GM19351 (cell line): ENCODE data around the gene ADAMTSL3.
"Not testable (repeated sequence)": the region's sequence is repeated elsewhere in the genome, so short reads cannot be mapped to it uniquely, and the experiment has no call there.

ENCODE experiments used
- ATAC-seq: cut with Tn5 transposase; IDR thresholded peaks from one replicate; pipeline ENCODE4 v1.9.1; 2021; ENCODE audit warnings: mild to moderate bottlenecking, moderate library complexity; ENCODE audit not compliant: unreplicated experiment

Gene ADAMTSL3

DNA sequence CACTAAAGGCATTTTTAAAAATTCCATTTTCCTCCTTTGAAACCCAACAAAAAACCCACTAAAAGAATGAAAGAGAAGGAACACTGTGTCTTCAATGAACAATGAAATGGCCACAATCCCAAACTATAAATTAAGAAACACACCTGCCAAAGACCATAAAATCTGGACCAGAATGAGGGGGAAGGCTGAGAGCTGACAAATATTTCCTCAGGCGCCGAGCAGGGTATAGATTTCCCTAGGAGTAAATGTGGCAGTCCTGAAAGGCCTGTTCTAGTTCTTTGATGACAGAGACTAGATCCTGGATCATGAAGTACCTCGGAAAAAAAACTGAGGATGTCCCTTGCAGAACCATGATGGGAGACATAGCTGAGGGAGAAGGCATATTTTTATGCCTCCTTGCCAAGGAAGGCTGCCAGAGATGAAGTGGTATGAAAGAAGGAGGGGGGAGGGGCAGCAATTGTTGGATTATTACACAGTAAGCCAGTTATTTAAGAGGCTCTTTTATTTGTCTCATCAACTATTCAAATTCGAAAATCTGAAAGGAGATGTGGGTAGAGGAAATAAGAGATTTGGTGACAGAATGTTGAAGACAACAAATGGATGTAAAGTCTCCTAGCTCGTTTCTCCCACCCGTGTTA is 306.4 kb downstream of the ADAMTSL3 start:
- ATAC-seq, result no peak

- ATAC-seq, result no peak
Observed at GRCh38 chr15:83961311-83961710, 307.4 kb downstream of the ADAMTSL3 start.

DNA sequence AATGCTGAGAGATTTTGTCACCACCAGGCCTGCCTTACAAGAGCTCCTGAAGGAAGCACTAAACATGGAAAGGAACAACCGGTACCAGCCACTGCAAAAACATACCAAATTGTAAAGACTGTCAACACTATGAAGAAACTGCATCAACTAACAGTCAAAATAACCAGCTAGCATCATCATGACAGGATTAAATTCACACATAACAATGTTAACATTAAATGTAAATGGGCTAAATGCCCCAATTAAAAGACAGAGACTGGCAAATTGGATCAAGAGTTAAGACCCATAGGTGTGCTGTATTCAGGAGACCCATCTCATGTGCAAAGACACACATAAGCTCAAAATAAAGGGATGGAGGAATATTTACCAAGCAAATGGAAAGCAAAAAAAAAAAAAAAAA is 311.0 kb downstream of the ADAMTSL3 start:
- ATAC-seq, result not testable (repeated sequence)

DNA sequence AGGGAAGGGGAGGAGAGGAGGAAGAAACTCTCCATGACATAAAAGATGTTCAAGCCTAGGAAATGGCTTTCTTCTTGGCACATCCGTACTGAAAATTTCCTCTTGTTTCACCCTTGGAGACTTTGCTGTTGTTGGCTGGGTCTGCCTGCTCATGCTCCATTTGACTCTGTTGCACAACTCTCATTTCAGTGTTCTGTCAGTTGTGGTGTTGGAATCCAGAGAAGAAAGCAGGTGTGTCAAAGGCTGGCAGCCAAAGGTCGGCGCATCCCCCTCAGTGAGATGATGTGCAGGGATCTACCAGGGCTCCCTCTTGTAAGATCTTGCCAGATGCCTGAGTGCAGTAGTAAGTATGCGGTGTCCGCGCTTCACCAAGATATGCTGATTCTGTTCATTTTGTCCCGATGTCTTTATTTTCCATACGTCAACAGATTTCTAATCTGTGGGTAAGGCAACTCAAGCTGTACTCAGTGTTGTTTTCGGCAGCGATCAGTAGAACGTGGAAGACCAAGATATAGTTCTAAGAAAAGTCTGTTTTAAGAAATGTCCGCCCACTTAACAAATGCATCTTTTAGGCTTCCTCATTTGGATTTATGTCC is 316.5 kb downstream of the ADAMTSL3 start:
- no peak for ATAC-seq

GRCh38 chr15:83971992-83972391 is 318.1 kb downstream of the ADAMTSL3 start:
- ATAC-seq, result no peak

DNA sequence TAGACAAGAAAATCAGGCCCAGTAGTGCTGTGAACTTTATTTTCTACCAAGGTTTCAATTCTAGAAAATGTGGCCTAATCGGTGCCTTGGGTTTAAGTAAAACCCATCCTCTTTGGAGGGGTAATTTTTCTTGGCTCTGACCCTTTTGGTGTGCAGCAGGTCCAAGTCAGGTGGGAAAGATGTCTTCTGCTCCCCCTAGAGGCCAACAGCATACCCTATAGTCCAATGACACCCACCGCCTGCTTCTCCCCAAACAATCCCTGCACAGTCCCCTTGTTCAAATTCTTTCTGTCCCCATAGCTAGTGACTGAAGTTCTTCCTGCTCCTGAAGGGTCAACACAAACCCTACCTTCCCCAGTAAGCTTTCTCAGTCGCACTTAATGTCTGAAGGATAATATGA is 319.9 kb downstream of the ADAMTSL3 start:
- peak; percentile 50 for ATAC-seq

- no peak for ATAC-seq
Observed at GRCh38 chr15:83977992-83978391, 324.1 kb downstream of the ADAMTSL3 start.

DNA sequence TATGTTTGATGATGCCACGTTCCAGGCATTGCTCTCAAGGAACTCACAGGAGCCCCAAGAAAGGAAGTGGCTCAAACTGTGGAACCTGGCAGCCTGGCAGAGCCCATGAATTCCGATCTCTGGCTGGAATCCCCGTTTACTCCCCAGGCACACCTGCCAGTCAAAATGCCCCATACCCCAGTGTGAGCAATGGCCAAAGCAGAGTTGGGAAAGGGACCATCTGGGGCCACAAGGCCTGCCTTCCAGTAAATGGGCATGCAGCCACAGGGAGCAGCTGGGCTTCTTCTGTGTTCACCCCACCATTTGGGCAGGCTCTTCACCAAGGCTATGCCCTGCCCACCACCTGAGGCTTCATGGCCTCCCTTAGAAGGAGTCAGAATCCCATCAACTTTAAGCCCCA is 324.7 kb downstream of the ADAMTSL3 start:
- ATAC-seq, result no peak

DNA sequence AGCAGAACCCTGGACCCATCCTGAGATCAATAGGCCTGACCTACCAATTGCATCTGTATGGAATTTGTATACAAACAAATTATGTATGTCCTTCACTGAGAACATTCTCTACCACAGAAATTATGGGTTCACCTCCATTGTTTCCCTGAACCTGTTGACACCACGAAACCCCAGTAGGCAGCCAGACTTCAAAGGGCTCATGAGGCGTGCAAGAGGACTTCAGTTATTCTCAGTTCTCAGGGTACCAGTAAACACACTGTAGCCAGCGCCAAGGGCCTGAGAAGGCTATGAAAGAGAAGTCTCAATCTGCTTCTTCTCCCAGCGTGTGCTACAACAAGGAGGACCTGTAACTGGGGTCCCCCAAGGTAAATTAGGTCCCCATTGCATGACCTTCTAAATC is 326.7 kb downstream of the ADAMTSL3 start:
- peak; percentile 62 for ATAC-seq

- ATAC-seq, result no peak
Observed at GRCh38 chr15:83982748-83983147, 328.8 kb downstream of the ADAMTSL3 start.

DNA sequence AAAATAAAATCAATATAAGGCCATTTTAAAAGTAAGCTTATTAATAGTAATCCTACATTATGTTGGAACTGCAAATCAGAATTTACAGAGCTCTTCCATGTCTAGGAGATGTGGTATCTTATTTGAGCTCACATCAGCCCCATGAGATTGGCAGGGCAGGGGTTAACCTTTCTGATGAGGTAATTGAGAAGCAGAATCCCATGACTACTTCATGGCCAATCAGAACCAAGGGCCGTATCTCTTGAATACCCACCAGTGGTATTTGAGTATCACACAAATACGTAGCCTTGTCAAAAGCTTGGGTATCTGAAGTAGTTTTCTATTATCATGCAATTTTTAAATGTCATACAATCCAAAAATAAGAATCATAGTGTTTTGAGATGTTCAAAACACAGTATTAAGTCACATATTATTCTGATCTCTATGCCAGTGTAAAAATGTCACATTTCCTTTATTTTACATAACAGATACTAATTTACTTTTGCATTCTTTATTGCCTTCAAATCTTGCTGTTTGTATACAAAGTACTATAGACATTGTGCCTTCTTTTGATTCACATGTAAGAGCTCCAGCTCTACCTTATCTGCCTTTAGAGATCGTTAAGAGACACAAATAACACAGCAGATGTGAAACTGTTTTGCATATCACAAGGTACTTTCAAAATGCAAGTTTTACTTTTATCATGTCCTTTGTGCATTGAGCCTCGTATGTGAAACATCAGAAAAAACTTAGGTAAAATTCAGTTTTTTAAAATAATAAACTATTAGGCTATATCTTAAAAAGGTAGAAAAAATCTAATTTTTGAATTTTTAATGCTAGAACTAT is 329.9 kb downstream of the ADAMTSL3 start:
- ATAC-seq, result peak; percentile 85

DNA sequence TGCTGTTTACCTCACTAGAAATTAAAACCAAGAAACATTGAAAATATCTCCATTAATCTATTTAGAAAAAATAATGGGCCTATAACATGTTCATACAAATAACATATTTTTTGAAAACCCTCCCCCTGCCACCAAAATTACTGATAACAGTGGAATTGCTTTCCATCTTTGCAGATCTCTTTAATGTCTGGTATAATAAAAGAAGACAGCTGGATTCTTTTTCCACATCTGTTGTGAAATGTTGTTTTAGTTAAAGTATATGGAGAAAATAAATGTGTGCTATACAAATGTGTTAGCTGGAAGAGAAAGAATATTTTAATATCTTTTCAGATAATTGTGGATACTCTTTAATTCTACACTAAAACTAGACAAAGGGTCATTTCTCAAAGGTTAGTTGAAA is 330.7 kb downstream of the ADAMTSL3 start:
- no peak for ATAC-seq

- ATAC-seq, result no peak
Observed at GRCh38 chr15:83991163-83991562, 337.2 kb downstream of the ADAMTSL3 start.

GRCh38 chr15:83992324-83993031 is 338.6 kb downstream of the ADAMTSL3 start:
- ATAC-seq, result peak; percentile 91

GRCh38 chr15:83993591-83993990 is 339.7 kb downstream of the ADAMTSL3 start:
- no peak for ATAC-seq

- ATAC-seq, result no peak
Observed at GRCh38 chr15:83998486-83998885, 344.6 kb downstream of the ADAMTSL3 start.

DNA sequence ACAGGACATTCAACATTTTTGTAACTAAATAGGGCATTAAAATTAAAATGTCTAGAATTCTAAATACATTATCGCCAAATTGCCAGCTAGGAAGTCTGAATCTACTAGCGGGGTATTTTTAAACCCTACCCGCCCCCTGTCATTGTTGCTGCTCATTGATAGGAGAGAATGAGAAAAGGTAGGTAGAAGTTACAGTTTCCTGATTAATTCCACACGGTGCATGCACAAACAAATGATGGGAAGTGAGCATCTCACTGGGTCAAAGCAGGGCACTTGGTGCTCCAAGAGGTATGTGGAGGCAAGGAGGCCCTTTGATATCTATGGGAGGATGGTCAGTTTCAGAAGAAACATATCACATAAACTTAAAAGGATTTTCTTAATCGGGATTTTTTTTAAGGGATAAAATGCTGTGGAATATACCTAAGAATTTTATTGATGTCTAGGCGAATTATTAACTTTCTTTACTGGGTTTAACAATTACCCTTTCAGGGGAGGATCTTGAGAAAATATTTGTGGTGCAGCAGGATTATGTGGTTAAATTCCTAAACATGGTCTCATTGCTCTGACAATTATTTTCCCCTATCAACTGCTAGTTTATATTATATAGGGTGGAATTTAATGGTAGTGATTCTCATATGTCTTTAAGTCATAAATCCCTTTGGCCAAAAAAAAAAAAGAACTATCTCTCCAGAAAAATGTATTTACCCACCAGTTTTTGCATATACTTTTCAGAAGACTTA is 345.6 kb downstream of the ADAMTSL3 start:
- no peak for ATAC-seq

GRCh38 chr15:84001037-84001436 is 347.1 kb downstream of the ADAMTSL3 start:
- ATAC-seq, result no peak

DNA sequence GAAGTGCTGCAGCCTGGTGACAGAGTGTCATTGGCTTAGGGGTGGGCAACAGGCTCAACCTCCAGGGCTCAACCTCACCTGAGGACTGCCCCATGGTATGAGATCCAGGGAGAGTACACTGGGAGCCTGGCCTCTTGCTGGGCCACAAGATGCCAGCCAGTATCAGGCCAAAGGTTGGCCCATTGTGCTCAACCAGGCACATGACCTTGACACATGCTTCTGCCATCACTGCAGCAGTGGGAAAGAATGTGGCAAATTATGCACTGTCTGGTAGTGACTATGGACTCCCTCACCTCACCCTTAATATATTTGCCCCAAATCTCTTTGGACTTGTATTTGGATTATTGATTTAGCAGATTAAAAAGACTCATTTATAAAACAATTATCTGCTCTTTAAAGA is 347.7 kb downstream of the ADAMTSL3 start:
- no peak for ATAC-seq

GRCh38 chr15:84003791-84004503 is 350.0 kb downstream of the ADAMTSL3 start:
- no peak for ATAC-seq
